ENCODE data around the gene CSF3R.

The CSF3R gene

DNA sequence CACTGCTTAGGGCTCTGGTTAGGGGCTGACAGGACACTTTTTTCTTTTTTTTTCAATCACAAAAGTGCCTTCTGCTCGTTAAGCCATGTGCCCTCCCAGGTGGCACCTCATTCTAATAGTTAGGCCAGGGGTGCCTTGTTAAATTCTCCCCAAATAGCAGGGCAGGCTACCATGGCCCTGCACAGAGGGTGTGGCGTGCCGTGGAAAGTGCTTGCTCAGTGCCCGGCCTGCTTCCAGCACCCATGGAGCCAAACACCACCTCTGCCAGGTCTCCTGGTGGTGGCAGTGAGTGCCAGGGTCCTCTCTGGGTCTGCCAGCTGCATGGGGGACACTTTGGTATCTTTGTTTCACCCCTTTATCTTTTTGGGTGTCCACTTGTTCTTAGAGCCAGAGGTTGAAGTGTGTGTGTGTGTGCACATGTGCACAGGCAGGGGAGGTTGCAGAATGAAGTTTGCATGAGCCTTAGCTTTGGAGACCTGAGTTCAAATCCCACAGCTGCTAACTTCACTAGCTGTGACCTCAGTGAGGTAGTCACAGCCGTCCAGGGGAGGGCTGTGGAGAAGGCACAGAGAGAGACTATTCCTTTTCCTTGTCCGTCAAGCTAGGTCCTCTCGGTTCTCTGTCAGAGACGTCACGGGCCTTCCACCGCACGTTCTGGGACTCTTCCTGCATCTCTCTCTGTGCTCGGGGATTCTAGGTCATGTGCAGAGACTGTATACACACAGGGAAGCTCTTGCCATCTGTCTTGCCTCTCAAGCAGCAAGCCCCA, 39.9 kb upstream of the CSF3R start:
- no peaks in the 10 kb centered on the region for H3K9me3 ChIP-seq (ENCODE audit: control insufficient read depth, insufficient read depth, low read length)
- H3K4me1 ChIP-seq (ENCODE audit: control insufficient read depth, insufficient read depth, low read length) = peaks cover 4% of the 10 kb centered on the region; the same call in 1 of the 2 replicates
- no peak overlapping the region for H3K4me3 ChIP-seq (ENCODE audit: low read depth, low read length)
- no peaks in the 10 kb centered on the region for H3K27me3 ChIP-seq (ENCODE audit: control insufficient read depth, insufficient read depth, low read length)
- H3K9ac ChIP-seq (ENCODE audit: low read depth, low read length) = no peak overlapping the region
- no peak overlapping the region for H3K27ac ChIP-seq (ENCODE audit: low read depth, low read length)
- H3K36me3 ChIP-seq (ENCODE audit: control insufficient read depth, insufficient read depth, low read length) = no peaks in the 10 kb centered on the region

GRCh38 chr1:36522021-36522420, 39.3 kb upstream of the CSF3R start:
- Histone ChIP-seq H3K9ac (ENCODE audit: low read depth, low read length) (no peak overlapping the region), H3K27me3 (ENCODE audit: control insufficient read depth, insufficient read depth, low read length) (no peaks in the 10 kb centered on the region), H3K4me3 (ENCODE audit: low read depth, low read length) (no peak overlapping the region), H3K9me3 (ENCODE audit: control insufficient read depth, insufficient read depth, low read length) (no peaks in the 10 kb centered on the region), H3K4me1 (ENCODE audit: control insufficient read depth, insufficient read depth, low read length) (peaks cover 4% of the 10 kb centered on the region; the same call in 1 of the 2 replicates), H3K36me3 (ENCODE audit: control insufficient read depth, insufficient read depth, low read length) (no peaks in the 10 kb centered on the region), H3K27ac (ENCODE audit: low read depth, low read length) (no peak overlapping the region)

DNA sequence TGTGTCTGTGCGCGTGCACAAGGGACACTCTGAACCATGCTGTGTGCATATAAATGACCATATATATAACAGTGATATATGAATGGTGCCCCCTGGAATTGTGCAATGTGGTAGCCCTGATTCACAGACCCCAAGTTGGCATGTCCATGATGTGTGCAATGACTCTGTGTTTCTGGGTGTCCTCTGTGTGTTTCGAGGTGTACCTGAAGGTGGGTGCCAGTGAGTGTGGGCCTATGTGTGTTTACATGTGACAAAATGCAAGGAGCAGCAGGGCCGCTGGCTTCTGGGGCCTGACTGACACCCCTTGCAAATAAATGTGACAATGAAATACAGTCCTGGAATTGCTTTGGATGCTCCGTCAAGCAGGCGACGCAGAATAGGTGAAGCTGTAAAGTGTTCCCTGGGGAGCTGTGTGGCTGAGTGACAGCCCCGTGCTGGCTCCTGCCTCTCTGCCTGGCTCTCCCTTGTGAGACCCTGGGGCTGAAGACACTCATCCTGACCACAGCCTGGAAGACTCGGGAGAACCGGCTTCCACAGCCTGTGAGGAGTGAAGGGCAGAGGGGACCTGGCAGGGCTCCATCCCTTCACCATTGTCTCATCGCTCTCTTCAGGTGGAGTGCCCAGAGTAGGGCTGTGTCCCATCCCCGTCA, 38.2 kb upstream of the CSF3R start:
- H3K9ac ChIP-seq (ENCODE audit: low read depth, low read length) = no peak overlapping the region
- no peak overlapping the region for H3K27ac ChIP-seq (ENCODE audit: low read depth, low read length)
- H3K27me3 ChIP-seq (ENCODE audit: control insufficient read depth, insufficient read depth, low read length) = no peaks in the 10 kb centered on the region
- H3K36me3 ChIP-seq (ENCODE audit: control insufficient read depth, insufficient read depth, low read length) = no peaks in the 10 kb centered on the region
- H3K4me1 ChIP-seq (ENCODE audit: control insufficient read depth, insufficient read depth, low read length) = peaks cover 4% of the 10 kb centered on the region; the same call in 1 of the 2 replicates
- no peaks in the 10 kb centered on the region for H3K9me3 ChIP-seq (ENCODE audit: control insufficient read depth, insufficient read depth, low read length)
- H3K4me3 ChIP-seq (ENCODE audit: low read depth, low read length) = no peak overlapping the region

DNA sequence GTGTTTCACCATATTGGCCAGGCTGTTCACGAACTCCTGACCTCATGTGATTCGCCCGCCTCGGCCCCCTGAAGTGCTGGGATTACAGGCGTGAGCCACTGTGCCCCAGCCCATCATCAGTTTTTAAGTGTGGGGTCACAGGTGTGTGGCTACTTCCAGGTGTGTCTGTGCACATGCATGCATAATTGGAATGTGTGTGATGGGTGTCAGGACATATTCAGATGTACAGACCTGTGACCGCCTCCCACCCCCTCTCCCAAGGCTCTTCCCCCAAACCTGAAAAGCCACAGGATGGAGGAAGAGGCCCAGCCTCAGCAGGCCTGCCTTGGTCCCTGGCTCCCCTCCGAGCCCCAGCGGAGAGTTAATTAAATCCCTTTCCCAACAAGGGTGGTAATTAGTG, 37.3 kb upstream of the CSF3R start:
- Histone ChIP-seq H3K9me3 (ENCODE audit: control insufficient read depth, insufficient read depth, low read length) (no peaks in the 10 kb centered on the region), H3K4me3 (ENCODE audit: low read depth, low read length) (no peak overlapping the region), H3K4me1 (ENCODE audit: control insufficient read depth, insufficient read depth, low read length) (peaks cover 4% of the 10 kb centered on the region; the same call in 1 of the 2 replicates), H3K36me3 (ENCODE audit: control insufficient read depth, insufficient read depth, low read length) (no peaks in the 10 kb centered on the region), H3K27ac (ENCODE audit: low read depth, low read length) (no peak overlapping the region), H3K9ac (ENCODE audit: low read depth, low read length) (no peak overlapping the region), H3K27me3 (ENCODE audit: control insufficient read depth, insufficient read depth, low read length) (no peaks in the 10 kb centered on the region)

- Histone ChIP-seq H3K4me1 (ENCODE audit: control insufficient read depth, insufficient read depth, low read length) (no peaks in the 10 kb centered on the region; the same call in 1 of the 2 replicates), H3K36me3 (ENCODE audit: control insufficient read depth, insufficient read depth, low read length) (no peaks in the 10 kb centered on the region), H3K9me3 (ENCODE audit: control insufficient read depth, insufficient read depth, low read length) (no peaks in the 10 kb centered on the region), H3K4me3 (ENCODE audit: low read depth, low read length) (no peak overlapping the region), H3K27me3 (ENCODE audit: control insufficient read depth, insufficient read depth, low read length) (no peaks in the 10 kb centered on the region), H3K27ac (ENCODE audit: low read depth, low read length) (no peak overlapping the region), H3K9ac (ENCODE audit: low read depth, low read length) (no peak overlapping the region)
Observed at GRCh38 chr1:36517011-36517771, 34.5 kb upstream of the CSF3R start.

DNA sequence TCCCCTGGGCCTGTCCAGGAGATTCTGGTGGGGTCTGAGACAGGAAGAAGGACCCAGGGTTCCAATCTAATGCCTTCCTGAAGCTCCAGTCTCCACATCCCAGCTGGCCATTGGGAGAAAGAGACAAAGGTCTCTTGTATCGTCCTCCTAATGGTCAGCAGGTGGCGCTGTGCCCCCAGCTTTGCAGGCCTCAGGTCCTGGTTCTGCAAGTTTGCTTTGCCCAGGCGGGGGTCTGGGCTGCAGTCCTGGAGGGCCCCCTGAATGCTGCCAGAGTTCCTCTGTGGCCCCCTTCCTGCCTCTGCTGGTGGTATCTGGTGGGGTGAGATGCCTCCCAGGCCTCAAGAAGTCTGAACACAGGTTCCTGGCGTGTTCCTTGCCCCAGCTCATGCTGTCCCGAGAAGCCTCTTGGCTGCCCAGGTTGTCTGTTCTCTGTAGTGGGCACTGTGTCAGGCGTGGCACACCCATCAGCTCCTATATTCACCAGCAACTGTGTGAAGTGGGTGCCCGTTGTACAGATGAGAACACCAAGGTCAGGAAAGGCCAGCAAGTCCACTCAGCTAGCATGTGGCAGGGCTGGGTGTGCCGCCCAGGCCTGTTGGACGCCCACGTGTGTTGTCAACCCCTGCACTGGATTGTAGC, 33.8 kb upstream of the CSF3R start:
- no peaks in the 10 kb centered on the region for H3K36me3 ChIP-seq (ENCODE audit: control insufficient read depth, insufficient read depth, low read length)
- no peaks in the 10 kb centered on the region; the same call in 1 of the 2 replicates for H3K4me1 ChIP-seq (ENCODE audit: control insufficient read depth, insufficient read depth, low read length)
- no peak overlapping the region for H3K9ac ChIP-seq (ENCODE audit: low read depth, low read length)
- no peaks in the 10 kb centered on the region for H3K27me3 ChIP-seq (ENCODE audit: control insufficient read depth, insufficient read depth, low read length)
- H3K27ac ChIP-seq (ENCODE audit: low read depth, low read length) = no peak overlapping the region
- no peak overlapping the region for H3K4me3 ChIP-seq (ENCODE audit: low read depth, low read length)
- H3K9me3 ChIP-seq (ENCODE audit: control insufficient read depth, insufficient read depth, low read length) = no peaks in the 10 kb centered on the region

- no peak overlapping the region for H3K27ac ChIP-seq (ENCODE audit: low read depth, low read length)
- no peaks in the 10 kb centered on the region for H3K9me3 ChIP-seq (ENCODE audit: control insufficient read depth, insufficient read depth, low read length)
- no peaks in the 10 kb centered on the region; the same call in 1 of the 2 replicates for H3K4me1 ChIP-seq (ENCODE audit: control insufficient read depth, insufficient read depth, low read length)
- H3K27me3 ChIP-seq (ENCODE audit: control insufficient read depth, insufficient read depth, low read length) = no peaks in the 10 kb centered on the region
- H3K36me3 ChIP-seq (ENCODE audit: control insufficient read depth, insufficient read depth, low read length) = no peaks in the 10 kb centered on the region
- no peak overlapping the region for H3K4me3 ChIP-seq (ENCODE audit: low read depth, low read length)
- no peak overlapping the region for H3K9ac ChIP-seq (ENCODE audit: low read depth, low read length)
Observed at GRCh38 chr1:36515315-36516138, 32.8 kb upstream of the CSF3R start.

GRCh38 chr1:36514501-36514900, 31.8 kb upstream of the CSF3R start:
- Histone ChIP-seq H3K9me3 (ENCODE audit: control insufficient read depth, insufficient read depth, low read length) (no peaks in the 10 kb centered on the region), H3K27me3 (ENCODE audit: control insufficient read depth, insufficient read depth, low read length) (no peaks in the 10 kb centered on the region), H3K9ac (ENCODE audit: low read depth, low read length) (no peak overlapping the region), H3K4me3 (ENCODE audit: low read depth, low read length) (no peak overlapping the region), H3K27ac (ENCODE audit: low read depth, low read length) (no peak overlapping the region), H3K36me3 (ENCODE audit: control insufficient read depth, insufficient read depth, low read length) (no peaks in the 10 kb centered on the region), H3K4me1 (ENCODE audit: control insufficient read depth, insufficient read depth, low read length) (no peaks in the 10 kb centered on the region; the same call in 1 of the 2 replicates)

DNA sequence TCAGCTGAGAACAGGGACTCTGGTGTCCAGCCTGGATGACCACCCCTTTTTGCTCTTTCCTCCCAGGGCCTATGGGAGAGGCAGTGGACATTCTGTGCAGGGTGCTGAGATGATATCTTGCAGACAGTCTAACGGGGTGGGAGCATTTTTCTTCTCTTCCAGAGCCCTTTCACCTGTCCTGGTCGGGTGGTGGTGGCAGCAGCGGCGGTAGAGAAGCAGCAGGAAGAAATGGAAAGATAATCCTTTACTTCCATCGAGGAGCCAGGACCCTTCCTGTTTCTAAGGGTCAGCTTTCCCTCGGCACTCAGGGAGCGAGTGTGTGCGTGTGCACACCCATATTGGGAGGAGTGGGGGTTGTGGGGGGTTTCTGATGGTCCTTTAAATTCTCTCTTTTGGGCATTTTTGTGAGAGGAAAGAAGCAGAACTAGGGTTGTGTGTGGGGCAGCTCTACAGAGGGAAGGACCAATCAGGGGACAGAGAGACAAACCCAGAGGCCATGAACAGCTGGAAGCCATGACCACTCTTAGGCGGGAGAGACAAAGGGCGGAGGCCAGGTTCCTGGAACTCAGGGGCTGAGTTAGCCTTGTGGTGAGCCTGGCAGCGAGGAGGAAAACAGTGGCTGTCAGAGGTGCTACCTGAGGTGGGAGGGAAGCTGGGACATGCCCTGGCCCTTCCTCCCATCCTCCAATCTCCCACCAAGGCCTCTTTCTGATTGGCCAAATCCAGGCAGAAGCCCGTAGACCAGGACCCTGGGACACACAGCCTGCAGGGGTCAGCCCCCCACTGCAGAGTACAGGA, 31.2 kb upstream of the CSF3R start:
- Histone ChIP-seq H3K4me3 (ENCODE audit: low read depth, low read length) (no peak overlapping the region), H3K9ac (ENCODE audit: low read depth, low read length) (no peak overlapping the region), H3K4me1 (ENCODE audit: control insufficient read depth, insufficient read depth, low read length) (no peaks in the 10 kb centered on the region; the same call in 1 of the 2 replicates), H3K27ac (ENCODE audit: low read depth, low read length) (no peak overlapping the region), H3K9me3 (ENCODE audit: control insufficient read depth, insufficient read depth, low read length) (no peaks in the 10 kb centered on the region), H3K36me3 (ENCODE audit: control insufficient read depth, insufficient read depth, low read length) (no peaks in the 10 kb centered on the region), H3K27me3 (ENCODE audit: control insufficient read depth, insufficient read depth, low read length) (no peaks in the 10 kb centered on the region)

Measured in HUES48 (cell line).